Cerebellar nuclear complex (tissue), 1 donor: ENCODE measurements around the gene NLRP5.
"Not testable (repeated sequence)": the region's sequence is repeated elsewhere in the genome, so short reads cannot be mapped to it uniquely, and the experiment has no call there.

ENCODE experiments used
- DNase-seq, 2 experiments: peaks; one replicate each; lab custom pipeline; 2025; lab: John Stamatoyannopoulos, UW

Gene NLRP5

GRCh38 chr19:55986487-55986886, at the start of gene NLRP5:
Gene NLRP5 (plus strand): TSS chr19:55986775.
- DNase-seq, result no peak

DNA sequence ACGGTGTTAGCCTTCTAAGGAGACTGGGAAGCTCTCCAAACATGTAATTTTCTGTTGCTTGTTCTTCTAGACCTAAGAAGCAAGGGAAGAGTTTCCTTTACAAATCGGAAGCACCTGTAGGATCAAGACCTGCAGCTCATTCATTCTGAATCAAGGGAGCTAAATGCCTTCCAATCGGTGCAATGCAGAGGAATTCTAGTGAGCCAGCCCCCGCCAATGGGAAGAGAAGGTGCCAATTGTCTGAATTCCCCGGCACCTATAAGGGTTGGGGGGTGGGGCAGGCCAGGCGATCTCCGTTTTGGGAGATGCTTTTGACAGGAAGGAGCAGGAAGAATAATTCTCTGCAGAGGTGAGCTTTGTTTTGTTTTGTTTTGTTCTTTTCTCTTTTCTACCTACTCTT, 47.4 kb upstream of the NLRP5 start:
- DNase-seq, result no peak

DNA sequence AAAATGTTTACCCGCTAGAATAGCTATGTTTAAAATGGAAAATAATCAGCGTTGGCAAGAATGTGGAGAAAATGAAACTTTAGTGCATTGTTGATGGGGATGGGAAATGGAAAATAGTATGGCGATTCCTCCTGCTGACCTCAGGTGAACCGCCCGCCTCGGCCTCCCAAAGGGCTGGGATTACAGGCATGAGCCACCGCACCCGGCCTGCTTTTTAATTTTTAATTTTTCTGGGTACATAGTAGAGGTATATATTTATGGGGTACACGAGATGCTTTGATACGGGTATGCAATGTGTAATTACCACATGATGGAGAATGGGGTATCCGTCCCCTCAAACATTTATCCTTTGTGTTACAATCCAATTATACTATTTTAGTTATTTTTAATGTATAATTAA, 46.3 kb upstream of the NLRP5 start:
- DNase-seq, result no peak

DNA sequence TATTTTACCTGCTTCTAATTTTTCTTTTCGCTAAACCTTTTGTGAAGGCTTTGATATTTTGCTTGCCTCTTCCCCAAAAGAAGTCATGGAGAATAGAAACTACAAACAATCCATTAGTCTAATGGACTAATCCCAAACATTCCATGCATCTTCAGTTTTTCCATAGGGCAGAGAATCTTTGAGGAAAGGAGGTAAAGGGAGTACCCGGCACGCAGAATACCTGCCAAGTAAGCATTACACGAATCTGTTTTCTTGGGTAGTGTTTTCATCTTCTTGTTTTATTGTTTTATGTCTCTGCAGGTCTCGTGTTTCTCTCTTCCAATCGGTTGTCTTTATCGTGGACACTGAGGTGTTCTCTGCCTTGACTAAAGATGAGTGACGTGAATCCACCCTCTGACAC, 39.0 kb upstream of the NLRP5 start, which contains the start of gene NLRP8:
Gene NLRP8 (plus strand): TSS at position 301 of the 400 bp plus-strand sequence.
- no peak for DNase-seq

- DNase-seq, result not testable (repeated sequence)
Measured at GRCh38 chr19:55950566-55950965, 36.0 kb upstream of the NLRP5 start.

DNA sequence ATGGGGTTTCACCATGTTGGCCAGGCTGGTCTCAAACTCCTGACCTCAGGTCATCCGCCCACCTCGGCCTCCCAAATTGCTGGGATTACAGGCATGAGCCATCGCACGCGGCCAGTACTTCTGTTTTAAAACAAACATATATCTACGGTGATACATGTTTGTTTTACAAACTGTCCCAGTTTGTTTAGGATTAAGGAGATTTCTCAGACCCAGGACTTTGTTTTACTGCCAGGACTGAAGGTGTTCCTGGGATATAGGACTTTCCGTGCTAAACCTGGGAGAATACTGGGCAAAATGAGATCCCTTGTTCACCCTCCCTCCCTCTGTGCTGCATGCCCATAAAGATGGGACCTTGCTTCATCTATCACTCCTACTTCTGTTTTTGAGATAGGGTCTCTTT, 30.1 kb upstream of the NLRP5 start:
- no peak for DNase-seq

- no peak for DNase-seq
Measured at GRCh38 chr19:55958356-55958755, 28.2 kb upstream of the NLRP5 start.

DNA sequence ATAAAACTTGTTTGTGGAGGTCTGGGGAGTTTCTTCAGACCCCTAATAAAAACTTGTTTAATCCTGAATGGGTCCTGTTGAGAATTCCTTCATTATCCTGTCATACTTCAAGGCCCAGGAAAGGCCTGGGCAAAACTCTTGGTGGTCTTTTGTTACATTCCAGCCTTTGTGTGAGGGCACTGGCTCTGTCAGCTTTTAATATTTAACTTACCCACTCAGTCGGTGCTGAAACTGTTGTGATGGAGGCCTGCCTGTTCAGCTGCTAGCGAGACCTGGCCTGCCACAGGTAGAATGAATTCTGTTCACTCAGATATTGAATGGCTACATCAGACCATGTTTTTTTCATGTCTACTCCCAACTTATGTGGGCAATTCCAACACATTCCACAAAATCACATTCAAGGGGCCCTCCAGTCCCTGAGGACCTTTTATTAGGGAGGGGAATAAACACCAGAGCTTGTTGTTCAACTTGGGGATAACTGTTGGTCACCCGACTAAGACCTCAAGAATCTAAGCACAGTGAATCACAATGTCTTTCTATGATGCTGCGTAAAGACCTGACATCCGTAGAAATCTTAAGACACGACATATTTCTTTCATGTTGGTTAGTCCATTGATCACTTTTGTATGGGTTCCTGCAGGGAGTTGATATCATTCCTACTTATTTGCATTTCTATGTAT, 26.4 kb upstream of the NLRP5 start:
- DNase-seq, result no peak

DNA sequence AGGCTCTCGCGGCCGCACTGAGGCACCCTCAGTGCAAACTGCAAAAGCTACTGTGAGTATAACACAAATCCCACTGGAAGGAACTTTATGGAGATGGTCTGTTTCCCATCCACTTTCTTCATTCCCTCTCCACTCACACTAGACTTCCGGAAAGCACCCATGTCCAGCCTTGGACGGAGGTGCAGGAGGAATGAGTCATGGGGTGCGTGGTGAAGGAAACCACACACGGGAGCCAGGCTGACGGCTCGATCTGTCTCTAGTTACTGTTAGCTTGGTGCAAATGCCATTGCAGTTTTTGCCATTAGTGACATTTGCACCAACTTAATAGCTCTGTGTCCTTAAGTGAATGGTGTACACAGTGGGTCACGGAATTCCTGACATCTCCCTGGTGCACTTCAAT, 24.4 kb upstream of the NLRP5 start:
- no peak for DNase-seq

- DNase-seq, result no peak
Measured at GRCh38 chr19:55973982-55974381, 12.6 kb upstream of the NLRP5 start.

- DNase-seq, result no peak
Measured at GRCh38 chr19:55980415-55980814, 6.2 kb upstream of the NLRP5 start.

GRCh38 chr19:55985254-55985653, 1.3 kb upstream of the NLRP5 start:
- DNase-seq, result no peak

- DNase-seq, result no peak
Measured at GRCh38 chr19:55990831-55991230, 4.3 kb downstream of the NLRP5 start.

GRCh38 chr19:55993492-55993891, 6.9 kb downstream of the NLRP5 start:
- no peak for DNase-seq

GRCh38 chr19:56014765-56015164, 28.2 kb downstream of the NLRP5 start:
- no peak for DNase-seq

- no peak for DNase-seq
Measured at GRCh38 chr19:56015756-56016155, 29.2 kb downstream of the NLRP5 start.

DNA sequence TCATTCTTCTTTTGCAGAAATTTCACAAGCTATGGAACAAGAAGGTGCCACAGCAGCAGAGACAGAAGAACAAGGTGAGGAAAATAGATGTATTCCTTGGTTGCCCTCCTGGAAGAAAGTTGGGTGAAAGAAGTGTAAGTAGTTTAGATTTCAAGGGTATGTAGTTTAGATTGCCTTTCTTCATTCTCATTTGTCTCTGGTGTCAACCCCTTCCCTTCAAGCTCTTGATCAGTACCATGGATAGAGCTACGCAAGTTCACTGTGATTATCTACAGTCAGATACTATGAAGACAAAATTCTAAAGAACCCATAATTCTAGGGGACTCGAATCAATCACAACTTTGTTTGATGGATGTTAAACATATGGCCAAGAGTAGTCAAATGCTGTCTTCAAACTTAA, 32.8 kb downstream of the NLRP5 start:
- not testable (repeated sequence) for DNase-seq

DNA sequence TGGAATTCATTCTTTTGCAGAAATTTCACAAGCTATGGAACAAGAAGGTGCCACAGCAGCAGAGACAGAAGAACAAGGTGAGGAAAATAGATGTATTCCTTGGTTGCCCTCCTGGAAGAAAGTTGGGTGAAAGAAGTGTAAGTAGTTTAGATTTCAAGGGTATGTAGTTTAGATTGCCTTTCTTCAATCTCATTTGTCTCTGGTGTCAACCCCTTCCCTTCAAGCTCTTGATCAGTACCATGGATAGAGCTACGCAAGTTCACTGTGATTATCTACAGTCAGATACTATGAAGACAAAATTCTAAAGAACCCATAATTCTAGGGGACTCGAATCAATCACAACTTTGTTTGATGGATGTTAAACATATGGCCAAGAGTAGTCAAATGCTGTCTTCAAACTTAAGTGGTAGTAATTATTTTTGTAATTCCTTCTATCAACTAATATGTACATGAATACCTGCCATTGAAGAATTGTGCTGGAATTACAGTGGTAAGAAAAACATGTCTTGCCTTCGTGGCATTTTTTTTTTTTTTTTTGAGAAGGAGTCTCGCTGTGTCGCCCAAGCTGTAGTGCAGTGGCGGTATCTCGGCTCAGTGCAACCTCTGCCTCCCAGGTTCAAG, 33.9 kb downstream of the NLRP5 start:
- DNase-seq, result not testable (repeated sequence)

GRCh38 chr19:56026769-56027168, 40.2 kb downstream of the NLRP5 start:
- no peak for DNase-seq

- no peak for DNase-seq
Measured at GRCh38 chr19:56053596-56053995, 67.0 kb downstream of the NLRP5 start.

- no peak for DNase-seq
Measured at GRCh38 chr19:56066152-56067023, 79.8 kb downstream of the NLRP5 start.

GRCh38 chr19:56069642-56070041, 83.1 kb downstream of the NLRP5 start:
- no peak for DNase-seq

GRCh38 chr19:56071151-56071550, 84.6 kb downstream of the NLRP5 start:
- DNase-seq, result no peak
